Measurements from ENCODE around the gene JARID2.

- no peak for TF ChIP-seq ZNF274 (IDR thresholded peaks at IDR 0.05; ENCODE audit: low read length)
- TF ChIP-seq ZNF274 (tag by site-specific recombination; IDR thresholded peaks at IDR 0.05; ENCODE audit: borderline replicate concordance): no peak
- TF ChIP-seq ZBTB10 (tag by site-specific recombination; IDR thresholded peaks at IDR 0.05): no peak
- TF ChIP-seq PRDM1 (tag by site-specific recombination; IDR thresholded peaks at IDR 0.05): no peak
- TF ChIP-seq CTCF (tag by site-specific recombination; IDR thresholded peaks at IDR 0.05): no peak
Measured at GRCh38 chr6:15538766-15539495, 293.1 kb downstream of the JARID2 start.
